ENCODE data around the gene AMBRA1.
A peak's percentile ranks its signal among the peaks of the same experiment; 100 is the strongest.

AMBRA1 gene

GRCh38 chr11:46438211-46438610 lies 155.6 kb downstream of the AMBRA1 start:
- peak; percentile 56 for DNase-seq (ENCODE audit: low spot score)

DNA sequence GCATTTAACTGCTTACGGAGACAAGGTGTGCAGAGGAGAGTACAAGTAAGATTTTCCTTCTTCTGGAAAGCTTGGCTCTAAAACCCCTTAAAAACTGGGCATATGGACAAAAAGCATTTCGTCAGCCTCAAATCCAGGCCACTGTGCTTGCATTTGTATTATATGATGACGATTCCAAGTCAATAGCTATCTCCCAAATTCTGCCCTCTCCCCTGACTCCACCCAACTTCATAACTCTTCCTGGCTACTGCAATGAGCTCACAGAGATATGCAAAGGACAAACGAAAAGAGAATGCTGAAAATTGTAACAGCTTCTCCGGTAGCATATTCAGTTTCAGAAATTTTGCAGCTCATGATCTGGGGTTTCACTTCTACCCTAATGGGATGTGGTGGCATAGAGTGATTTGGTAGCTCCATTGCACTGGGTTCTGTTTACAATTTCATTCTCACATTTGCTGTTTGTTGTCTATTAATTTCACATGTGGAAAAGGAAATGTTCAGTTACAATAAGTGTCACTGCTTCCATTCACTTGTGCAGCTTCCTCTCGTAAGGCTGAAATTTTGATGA lies 156.6 kb downstream of the AMBRA1 start:
- no peak for DNase-seq (ENCODE audit: low spot score)

DNA sequence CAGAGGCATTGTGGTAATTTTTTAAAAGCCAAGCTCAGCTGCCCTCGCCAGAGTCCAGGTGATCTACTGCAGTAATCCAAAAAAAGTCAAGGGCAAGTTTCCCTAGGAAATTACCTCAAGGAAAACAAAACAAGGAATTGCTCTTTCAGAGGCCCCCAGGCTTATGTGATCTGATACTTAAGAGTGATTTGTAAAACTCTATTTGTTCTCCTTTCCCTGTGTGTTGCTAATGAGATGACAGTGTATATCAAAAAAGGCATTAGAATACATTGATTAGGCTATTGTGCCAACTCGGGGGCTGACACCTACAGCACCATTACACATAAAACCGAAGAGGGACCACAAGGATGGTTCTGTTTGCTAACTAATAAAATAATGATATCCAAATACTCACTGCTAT lies 157.7 kb downstream of the AMBRA1 start:
- DNase-seq (ENCODE audit: low spot score): no peak

DNA sequence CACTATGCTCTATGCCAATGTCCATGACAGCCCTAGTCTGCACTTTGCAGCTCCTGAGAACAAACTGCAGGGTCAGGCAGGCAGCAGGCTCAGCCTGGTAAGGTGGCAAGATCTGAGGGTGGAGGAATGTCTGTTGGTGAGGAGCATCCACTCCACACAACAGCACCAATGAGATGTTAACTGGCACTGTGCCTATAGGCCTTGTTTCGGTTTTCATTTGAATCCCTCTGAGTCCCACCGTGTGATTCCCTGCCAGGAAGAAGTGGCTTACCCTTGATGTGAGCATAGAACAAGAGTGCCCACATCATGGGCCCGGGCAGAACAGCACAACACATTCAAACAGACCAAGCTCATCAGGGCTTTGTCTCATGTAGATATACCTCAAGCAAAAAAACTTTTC lies 158.1 kb downstream of the AMBRA1 start:
- no peak for DNase-seq (ENCODE audit: low spot score)

- DNase-seq (ENCODE audit: low spot score): no peak
Measured at GRCh38 chr11:46431211-46431610, 162.6 kb downstream of the AMBRA1 start.

DNA sequence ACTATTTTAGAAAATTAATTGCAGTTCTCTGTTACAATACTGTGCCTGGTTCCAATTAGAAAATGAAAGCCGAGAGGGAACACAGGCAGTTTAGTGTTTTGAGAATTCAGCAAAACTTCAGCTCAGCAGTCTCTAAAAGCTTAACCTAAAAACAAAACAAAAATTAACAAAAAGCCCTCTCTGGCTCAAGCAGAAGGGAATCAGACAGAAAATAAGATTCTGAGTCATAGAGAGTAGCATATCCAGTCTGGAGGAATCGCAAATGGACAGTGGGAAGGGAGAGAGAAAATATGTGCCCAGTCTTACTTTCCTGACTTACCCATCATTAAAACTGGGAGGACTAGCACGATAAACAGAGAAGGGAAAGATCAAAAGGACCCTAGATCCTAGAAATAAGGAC lies 164.1 kb downstream of the AMBRA1 start:
- no peak for DNase-seq (ENCODE audit: low spot score)

GRCh38 chr11:46427364-46427763 lies 166.5 kb downstream of the AMBRA1 start:
- DNase-seq (ENCODE audit: low spot score): no peak

DNA sequence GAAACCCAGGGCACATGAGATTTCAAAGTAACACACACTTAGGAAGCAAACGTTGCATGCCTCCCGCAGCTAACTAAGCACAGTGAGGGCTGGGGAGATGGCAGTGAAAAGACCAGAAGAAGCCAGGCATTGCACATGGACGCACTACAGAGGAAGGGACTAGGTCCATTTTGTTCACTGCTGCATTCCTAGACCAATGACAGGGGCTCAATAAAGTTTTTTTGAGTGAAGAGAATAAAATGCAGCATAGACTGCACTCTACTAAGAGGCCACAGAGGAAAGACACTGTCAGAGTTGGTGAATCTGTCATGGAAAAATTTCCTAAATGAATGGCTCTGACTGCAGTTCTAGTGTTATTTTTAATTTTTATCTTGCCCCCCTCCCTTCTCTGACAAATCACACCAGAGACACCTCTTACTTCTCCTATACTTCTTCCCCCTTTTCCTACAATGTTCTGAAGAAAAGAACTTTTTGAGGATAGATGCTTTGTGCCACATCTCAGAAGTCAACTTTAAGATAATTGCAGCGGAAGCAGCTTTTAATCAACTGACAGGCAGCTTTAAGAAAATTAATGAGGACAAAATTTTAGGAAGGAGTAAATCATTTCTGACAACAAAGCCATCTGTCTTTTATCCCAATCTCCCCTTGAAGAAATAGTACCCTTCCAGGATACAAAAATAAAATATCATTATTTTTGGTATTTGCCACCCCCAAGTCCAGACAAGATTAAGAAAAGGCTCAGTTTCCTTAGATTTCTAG lies 167.4 kb downstream of the AMBRA1 start:
- DNase-seq (ENCODE audit: low spot score): no peak

GRCh38 chr11:46422588-46422987 lies 171.2 kb downstream of the AMBRA1 start:
- no peak for DNase-seq (ENCODE audit: low spot score)

DNA sequence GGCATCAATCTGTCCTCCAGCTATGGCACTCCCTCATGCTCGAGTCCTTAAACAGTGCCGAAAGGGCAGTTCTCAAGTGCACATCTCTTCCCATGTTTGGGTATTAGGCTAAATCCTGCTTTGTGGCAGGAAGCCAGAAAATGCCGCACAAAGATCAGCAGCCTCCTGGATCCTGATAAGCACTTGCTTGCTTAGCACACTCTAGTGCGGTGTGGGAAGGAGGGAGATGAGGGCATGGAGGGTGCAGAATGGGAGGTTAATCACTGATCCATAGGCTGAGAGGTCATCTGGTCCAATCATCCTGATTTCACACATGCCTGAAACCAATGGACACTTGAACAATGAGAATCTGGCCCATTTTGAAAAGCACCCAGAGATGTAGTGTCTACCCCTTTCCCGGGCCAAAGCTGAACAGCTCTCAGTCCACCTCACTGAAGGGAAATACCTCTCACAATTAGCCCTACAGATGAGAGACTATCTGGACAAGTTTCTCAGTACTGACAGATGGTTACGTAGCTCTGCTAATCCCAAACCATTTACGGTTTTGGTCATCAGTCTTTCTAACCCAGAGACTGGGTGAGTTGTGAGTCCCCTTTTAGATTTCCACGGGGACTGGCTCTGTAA lies 172.5 kb downstream of the AMBRA1 start:
- peak; percentile 76 for DNase-seq (ENCODE audit: low spot score)

GRCh38 chr11:46420513-46420912 lies 173.3 kb downstream of the AMBRA1 start:
- DNase-seq (ENCODE audit: low spot score): no peak

DNA sequence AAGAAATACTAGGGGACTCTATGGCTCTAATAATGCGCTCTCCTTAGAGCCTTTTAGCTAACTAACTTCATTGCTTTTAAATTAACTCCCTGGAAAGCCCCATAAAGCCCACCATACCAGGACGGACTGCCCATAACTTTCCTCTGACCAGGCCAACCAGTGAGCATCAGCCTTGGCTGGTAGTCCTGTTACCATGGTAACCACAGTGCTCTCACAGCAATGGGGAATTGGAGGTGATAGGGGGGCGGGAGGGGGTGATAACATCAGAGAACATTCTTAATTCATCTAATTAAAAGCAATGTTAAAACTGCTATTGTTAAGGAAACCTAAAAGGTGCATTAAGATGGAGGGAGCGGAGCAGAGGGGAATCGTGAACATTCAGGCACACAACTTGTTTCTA lies 175.1 kb downstream of the AMBRA1 start:
- no peak for DNase-seq (ENCODE audit: low spot score)

GRCh38 chr11:46417711-46418110 lies 176.1 kb downstream of the AMBRA1 start:
- DNase-seq (ENCODE audit: low spot score): no peak

DNA sequence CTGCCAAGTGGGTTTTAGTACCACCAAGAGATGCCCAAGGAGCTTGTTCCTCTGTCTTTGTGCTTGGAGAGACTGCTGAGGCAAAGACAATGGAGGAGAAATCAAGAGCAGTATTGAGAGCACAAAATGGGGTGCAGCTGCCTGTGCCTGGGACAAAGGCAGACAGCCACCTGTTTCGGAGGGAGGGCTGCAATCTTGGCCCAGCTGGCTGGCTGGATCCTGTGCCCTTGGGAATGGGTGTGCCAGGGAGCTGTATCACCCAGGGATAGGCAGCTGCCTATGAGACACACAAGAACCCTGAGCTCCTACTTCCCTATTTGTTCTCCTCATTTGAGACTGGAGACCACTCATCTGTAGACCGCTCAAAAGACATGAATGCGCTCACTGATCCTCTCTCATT lies 178.9 kb downstream of the AMBRA1 start:
- DNase-seq (ENCODE audit: low spot score): peak; percentile 59

DNA sequence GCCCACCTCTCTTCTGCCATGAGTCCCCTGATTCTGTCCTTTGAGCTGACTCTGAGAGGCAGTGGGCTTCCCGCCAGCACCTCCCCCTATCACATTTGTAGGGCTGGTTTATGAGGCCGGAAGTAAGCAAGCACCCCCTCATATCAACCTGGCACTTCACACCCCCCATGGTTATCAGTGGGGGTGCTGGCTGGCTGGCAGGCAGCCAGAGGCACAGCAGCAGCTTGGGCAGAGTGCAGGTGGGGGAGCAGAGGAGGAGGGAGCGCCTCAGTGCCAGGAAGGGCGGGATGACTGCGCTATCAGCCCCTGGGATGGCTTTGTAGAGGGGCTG lies 179.4 kb downstream of the AMBRA1 start:
- no peak for DNase-seq (ENCODE audit: low spot score)

DNA sequence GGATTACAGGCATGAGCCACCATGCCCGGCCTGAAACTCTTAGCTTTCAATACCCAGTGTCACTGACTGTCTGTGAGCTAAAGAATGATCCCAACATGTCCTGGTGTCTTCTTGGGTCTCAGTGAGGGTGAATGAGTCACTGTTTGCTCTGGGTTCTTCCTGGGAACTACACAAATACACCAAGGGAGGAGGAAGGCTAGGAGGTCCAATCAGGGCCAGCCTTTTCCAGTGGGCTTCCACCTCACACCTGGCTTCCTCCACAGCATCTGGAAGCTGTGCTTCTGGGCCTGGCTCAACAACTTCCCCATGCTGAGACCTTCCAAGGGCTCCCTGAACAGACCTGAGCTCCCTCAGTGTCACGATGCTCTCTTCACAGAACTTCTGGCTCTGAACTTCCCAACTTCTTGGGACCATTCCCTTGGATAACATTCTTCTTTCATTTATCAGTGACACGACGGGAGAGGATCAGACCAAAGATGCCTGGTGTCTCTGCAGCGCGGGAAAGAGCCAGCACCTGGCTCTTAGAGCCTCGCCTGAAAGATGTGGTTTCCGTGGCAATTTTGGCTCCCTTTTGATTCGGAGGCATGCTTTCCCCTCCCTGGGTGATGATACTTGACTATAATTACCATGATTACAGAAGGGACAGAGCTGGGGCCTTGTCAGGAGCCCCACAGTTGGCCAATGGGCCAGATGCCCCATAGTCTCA lies 179.9 kb downstream of the AMBRA1 start:
- no peak for DNase-seq (ENCODE audit: low spot score)

- DNase-seq (ENCODE audit: low spot score): peak; percentile 81
Measured at GRCh38 chr11:46410021-46410420, 183.8 kb downstream of the AMBRA1 start.

DNA sequence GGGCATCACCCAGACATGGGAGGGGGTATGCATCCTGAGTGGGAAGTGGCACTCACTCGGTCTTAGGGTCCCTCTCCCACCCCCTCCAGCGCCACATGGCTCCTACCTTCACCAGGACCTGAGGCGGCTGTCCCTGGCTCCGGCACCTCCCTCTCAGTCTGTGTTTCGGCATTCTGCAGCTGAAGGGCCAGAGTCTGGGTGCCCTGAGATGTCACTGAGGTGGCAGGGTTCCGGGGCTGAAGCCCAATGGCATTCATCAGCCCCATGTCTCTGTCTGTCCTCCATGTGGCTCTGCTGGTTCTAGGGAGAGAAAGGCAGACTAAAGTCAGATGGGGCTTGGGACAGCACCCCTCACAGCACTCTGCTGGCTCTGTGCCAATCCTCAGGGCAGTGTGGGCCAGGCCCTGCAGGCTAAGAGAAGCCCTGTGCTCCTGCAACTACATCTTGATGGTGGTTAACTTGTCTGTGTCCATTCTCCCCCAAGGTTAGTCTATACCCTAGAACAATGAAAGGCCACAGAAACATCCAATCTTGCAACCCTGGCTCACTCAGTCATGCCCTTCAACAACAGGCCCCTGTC lies 185.3 kb downstream of the AMBRA1 start:
- no peak for DNase-seq (ENCODE audit: low spot score)

DNA sequence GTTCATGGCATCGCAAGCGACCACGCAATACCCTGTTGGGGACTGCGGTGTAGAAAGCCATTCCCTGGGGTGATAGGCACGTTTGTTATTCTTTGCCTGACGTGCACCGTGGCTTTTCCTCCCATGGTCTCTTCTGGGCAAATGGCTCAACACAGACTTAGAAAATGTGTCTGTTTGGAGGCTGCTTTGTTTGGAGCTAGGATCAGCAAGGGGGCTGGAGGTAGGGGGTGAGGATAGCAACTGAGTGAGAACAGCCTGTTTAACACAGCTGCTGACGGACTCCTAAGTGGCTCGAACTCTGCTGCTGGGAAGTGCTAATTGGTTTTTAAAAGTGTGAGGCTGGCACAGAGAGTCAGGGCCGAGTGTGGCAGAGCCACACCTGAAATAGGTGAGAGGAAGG lies 186.2 kb downstream of the AMBRA1 start:
- no peak for DNase-seq (ENCODE audit: low spot score)

GRCh38 chr11:46404476-46405017 lies 189.3 kb downstream of the AMBRA1 start:
- DNase-seq (ENCODE audit: low spot score): no peak

- no peak for DNase-seq (ENCODE audit: low spot score)
Measured at GRCh38 chr11:46402957-46403902, 190.6 kb downstream of the AMBRA1 start.
